Mononuclear cell (primary cell): ENCODE results near the gene RRM2. TPM values are rescaled to one million over a fixed set of nuclear protein-coding genes. Genes with fewer than 3 reads are reported as not detected.

Source experiments
- H3K27me3 ChIP-seq: 2 replicates; pipeline ENCODE4 v1.6.0; 2011; ENCODE audit warnings: low read length, control low read depth; ENCODE audit not compliant: insufficient read depth
- H3K4me1 ChIP-seq: 2 replicates; pipeline ENCODE4 v1.5.1; 2011; ENCODE audit warnings: mild to moderate bottlenecking, low read length, control low read depth; ENCODE audit not compliant: insufficient read depth
- H3K4me3 ChIP-seq: 2 replicates; pipeline ENCODE4 v1.5.1; 2011; ENCODE audit warnings: mild to moderate bottlenecking, low read length, moderate library complexity
- H3K9me3 ChIP-seq: 2 replicates; pipeline ENCODE4 v1.5.1; 2011; ENCODE audit warnings: low read depth, mild to moderate bottlenecking, control low read depth, low read length
- total RNA-seq: library from RNA; depleted of rRNA; stranded (reverse); fragments of >200 nt; gene quantifications from one replicate; pipeline ENCODE4 v1.2.3, GENCODE V29; 2012

Gene RRM2
- total RNA-seq, 1 donor: 5.5 TPM

DNA sequence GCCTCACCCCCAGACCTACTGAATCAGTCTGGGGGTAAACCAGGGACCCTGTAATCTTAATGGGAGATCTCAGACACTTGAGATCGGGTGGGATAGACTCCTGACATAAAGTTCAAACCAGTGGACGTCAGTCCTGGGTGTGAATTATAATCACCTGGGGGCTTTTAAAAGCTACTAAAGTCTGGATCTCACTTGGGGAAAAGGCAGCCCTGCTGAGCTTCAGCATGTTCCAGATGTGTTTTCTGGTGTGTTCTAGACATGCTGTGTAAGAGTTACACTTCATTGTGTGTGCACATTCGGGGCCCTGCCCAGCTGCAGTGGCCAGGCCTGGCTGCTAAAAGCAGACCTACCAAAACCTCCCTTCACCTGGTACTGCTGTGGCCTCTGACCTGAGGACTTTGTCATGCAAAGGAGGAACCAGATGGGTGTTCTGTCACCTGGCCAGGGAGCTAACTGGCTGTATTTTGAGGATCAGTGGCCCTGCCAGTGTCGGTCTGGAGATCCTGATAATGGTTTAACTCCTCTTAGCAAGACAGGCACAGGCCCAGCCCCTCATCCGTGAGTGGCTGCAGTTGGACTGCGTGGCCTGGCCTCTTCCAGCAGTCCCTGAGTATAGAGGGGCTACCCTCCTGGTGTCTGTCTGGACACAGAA lies 10.6 kb downstream of the RRM2 start:
- Histone ChIP-seq H3K4me3 (no peak overlapping the region), H3K27me3 (no peaks in the 10 kb centered on the region), H3K9me3 (no peaks in the 10 kb centered on the region), H3K4me1 (no peaks in the 10 kb centered on the region)

DNA sequence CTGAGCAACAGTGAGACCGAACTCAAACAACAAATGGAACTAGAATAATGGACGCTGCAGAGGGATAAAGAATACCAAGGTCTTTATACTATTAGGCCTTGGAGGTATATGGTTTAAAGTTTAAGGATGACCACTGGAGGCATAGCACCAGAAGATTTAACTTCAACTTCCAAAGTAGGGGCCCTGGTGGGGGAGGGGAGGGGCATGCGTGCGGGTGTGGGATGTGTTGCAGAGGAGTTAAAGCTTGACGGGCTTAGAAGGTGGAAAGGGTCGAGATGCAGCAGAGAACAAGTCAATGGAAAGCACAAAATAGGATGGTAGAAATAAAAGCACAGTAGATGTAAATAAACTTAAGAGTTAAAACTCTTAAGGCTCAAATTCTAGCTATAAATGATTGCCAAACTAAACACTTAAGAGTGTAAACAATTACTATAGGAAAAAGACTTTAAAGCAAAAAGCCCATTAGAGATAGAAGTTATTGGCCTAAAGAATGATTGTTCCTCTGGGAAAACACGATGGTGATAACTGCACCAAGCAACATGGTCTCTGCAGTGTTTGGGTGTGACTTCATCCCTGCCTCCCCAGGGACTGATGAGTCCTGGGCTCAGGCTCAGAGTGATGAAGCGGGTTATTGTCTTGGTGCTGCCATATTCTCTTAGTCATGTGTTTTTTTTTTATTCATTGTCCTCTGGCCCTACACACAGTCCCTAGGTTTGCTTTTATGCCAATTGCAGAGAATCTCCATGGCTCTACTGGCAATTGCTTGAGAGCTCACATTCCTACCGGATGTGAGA lies 13.0 kb downstream of the RRM2 start:
- Histone ChIP-seq H3K4me1 (no peaks in the 10 kb centered on the region), H3K27me3 (no peaks in the 10 kb centered on the region), H3K9me3 (no peaks in the 10 kb centered on the region), H3K4me3 (no peak overlapping the region)

DNA sequence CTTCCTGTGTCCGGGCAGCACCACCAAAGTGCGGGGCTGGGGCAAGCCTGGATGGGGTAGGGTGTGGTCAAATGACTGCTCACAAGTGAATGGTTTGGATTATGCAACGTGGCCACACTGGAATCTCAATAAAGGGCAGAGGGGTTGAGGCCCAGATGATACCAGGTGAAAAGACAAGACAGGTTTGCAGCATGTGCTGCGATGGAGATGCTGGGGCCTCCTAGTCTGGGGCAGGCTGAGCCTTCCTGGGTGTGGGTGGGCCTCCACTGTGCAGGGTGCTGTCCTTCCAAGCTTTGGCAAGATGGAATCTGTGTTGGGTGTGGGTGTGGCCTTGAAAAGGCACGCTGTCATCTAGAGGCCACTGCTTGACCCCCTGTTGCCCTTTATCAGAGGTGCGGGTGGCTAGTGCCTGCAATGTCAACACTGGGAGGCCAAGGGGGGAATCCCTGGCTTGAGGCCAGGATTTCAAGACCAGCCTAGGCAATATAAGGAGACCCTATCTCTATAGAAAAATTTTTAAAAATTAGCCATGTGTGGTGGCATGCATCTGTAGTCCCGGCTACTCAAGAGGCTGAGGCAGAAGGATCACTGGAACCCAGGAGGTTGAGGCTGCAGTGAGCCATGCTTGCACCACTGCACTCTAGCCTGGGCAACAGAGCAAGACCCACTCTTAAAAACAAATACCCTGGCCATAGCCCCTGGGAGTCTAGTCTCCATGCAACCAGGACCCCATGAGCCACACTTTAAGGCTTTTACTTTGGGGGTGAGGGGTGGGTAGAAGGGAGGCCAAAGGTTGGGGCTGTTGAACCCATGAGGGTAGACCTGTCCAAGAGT lies 13.8 kb downstream of the RRM2 start:
- Histone ChIP-seq H3K9me3 (no peaks in the 10 kb centered on the region), H3K27me3 (no peaks in the 10 kb centered on the region), H3K4me1 (no peaks in the 10 kb centered on the region), H3K4me3 (no peak overlapping the region)

DNA sequence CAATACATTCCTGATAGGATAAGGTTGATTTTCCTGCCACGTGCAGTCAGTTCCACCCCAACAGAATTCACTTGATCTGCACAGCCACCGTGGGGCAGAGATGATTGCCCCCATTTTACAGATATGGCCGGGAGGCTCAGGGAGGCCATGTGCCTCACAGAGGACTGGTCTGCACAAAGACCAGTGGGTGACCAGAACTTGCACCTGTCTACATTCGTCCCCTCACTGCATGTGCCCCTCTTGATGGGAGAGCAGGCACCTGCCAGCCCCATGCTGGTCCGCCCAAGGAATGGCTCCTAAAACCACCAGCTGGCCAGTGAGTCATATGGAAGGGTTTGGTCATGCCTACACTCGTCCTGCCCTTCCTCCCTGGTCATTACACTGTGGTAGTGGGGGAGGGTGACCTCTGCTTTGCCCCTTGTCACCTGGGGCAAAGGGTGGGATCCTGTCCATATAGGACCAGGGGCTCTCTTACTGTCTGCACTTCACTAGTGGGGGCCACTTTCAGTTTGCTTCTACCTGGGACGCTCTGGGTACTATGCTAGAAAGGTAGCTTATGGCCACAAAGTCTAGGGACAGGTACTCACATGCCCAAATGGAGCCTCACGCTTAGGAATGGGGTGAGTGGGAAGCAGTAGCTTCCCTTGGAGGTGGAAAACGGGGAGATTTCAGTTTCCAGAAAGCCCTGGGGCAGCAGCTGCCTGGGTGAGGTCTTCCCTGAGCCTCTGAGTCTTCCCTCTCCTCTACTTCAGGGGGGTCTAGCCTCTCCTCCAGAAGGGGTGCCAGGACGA lies 14.7 kb downstream of the RRM2 start:
- Histone ChIP-seq H3K4me3 (no peak overlapping the region), H3K9me3 (no peaks in the 10 kb centered on the region), H3K27me3 (no peaks in the 10 kb centered on the region), H3K4me1 (peaks cover 8% of the 10 kb centered on the region)

DNA sequence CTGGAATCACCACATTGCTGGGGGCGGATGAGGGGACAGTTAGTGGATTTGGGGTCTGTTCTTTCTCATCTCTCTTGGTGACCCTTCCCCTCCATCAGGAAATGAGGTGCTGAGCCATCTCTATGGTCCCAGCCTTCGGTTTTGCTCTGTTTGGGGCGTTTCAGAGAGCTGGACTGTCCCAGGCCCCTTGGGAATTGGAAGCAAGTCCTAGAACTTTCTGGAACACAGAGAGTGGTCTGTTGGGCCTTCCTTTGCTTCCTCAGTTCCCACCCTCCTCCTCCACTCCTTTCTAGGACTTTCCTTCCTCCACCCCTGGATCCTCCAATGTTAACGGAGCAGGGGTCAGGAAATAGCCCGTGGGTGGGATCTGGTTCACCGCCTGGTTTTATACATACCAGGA lies 17.0 kb downstream of the RRM2 start:
- peaks cover 11% of the 10 kb centered on the region for H3K4me1 ChIP-seq
- H3K4me3 ChIP-seq: no peak overlapping the region
- H3K27me3 ChIP-seq: no peaks in the 10 kb centered on the region
- H3K9me3 ChIP-seq: no peaks in the 10 kb centered on the region

DNA sequence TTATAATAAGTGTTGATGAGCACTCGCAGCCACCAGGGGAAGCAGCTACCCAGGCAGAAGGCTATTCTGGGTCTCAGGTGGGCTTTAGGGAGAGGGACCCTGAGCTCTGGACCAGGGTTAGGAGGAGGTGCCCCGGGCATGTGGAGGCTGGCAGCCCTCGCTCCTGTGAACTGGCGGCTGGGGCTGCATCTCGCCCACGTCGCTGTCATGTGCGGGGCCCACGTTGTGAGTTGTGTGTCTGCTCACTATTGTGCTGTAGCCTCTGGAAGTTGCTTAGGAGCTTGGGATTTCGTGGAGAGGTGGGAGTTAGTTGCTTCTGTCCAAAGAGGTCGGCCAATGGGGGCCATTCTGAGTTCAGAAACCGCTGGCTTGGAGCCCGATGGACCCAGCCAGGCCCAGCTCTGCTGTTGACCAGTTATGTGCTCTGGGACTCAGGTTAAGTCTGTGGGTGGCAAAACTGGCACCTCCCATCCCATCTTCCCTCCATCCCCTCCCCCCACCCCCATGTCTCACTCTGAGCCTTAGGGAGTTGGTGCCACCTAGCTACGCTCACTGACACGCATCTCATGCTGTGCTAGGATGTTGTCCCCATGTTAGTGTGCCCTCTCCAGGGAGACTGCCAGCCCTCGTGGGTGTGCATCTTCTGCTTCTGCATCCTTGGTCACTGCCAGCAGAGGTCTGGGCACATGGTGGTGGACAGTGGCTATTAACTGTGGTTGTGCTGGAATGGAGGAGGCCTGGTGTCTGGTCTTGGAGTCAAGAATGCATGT lies 18.5 kb downstream of the RRM2 start:
- Histone ChIP-seq H3K4me1 (peaks cover 11% of the 10 kb centered on the region), H3K4me3 (no peak overlapping the region), H3K9me3 (no peaks in the 10 kb centered on the region), H3K27me3 (no peaks in the 10 kb centered on the region)

DNA sequence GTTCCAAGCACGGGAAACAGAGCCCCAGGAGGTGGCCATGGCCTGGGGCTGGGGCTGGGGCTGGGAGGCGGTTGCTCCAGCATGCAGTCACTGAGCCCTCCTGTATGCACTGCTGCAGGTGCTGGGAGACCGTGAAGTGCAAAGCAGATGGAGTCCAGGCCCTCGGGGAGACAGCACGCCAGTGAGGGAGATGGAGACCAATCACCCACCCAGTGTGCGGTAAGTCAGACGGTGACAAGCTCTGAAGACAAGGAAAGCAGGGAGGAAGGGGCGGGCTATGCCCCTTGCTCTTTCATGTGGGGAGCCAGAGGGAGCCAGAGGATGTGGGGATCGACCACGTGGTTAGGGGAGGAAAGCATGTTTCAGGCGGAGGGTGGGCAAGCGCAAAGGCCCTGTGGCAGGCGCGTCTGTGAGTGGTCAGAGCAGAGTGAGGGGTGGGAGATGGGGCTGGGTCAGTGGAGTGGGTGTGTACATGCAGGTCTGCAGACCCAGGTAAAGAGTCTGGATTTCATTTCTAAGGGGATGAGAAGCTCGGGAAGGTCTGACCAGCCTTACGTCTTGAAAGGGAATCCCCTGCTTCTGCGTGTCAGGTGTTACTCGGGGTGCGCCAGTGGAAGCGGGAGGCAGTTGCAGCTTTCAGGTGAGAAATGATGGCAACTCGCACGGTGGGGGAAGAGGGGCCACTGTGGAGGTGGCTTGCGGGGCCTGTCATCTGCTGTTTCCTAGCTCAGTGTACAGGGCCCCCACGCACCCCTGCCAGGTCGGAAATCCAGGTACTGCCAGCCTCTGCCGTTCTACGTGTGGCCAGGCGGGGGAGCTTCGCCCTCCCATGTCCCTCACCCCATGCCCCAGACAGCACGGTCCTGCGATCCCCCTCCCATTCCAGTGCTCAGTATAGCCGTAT lies 19.4 kb downstream of the RRM2 start:
- no peaks in the 10 kb centered on the region for H3K9me3 ChIP-seq
- H3K27me3 ChIP-seq: no peaks in the 10 kb centered on the region
- H3K4me1 ChIP-seq: peaks cover 11% of the 10 kb centered on the region
- no peak overlapping the region for H3K4me3 ChIP-seq

DNA sequence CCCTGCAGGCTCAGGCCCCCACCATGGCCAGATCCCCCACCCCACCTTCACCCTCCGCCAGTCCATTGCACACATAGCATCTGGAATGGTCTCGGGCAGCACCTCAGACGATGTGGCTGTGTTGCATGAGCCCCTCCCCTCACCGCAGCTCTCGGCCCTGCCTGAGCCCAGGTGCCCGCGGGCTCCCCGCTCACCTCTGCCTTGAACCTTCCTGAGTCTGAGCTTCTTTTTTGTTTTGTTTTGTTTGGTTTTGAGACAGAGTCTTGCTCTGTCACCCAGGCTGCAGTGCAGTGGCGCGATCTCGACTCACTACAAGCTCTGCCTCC lies 20.1 kb downstream of the RRM2 start:
- Histone ChIP-seq H3K9me3 (no peaks in the 10 kb centered on the region), H3K4me1 (peaks cover 11% of the 10 kb centered on the region), H3K4me3 (no peak overlapping the region)

DNA sequence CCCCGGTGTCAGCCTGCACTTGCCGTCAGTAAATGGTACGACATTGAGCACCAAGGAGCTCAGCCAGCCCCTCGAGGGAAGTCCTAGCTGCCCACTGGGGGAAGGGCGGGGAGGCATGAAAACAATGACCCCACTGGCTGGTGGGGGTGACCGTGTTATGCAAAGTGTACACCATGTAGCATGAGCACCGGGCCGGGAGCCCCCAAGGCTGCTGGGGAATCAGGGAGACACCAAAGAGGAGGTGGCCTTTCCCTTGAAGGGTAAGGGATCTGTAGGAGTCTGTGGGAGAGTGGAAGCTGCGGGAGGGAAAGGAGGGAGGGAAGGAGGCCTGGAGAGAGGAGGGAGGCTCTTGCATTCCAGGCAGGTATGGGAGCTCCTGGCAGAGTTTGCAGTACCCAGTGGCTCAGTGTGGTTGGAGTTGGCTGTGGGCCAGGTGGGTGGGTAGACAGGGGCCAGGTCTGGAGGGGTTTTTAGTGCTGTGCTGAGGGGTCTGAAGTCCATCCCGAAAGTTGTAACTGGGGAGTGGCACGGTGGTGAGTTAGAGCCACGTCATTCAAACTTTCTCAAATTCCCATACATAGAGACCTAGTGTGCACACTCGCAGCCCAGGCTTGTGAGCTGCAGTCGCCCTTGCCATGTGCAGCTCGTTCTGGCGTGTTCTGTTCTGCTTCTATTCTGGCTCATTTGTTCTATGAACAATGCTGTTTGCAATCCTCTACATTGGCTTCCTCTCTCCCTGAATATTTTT lies 22.4 kb downstream of the RRM2 start:
- Histone ChIP-seq H3K9me3 (no peaks in the 10 kb centered on the region), H3K4me1 (peaks cover 11% of the 10 kb centered on the region), H3K27me3 (no peaks in the 10 kb centered on the region), H3K4me3 (no peak overlapping the region)

More for the DNA sequence above, 20.1 kb downstream of the RRM2 start:
- H3K27me3 ChIP-seq: no peaks in the 10 kb centered on the region

DNA sequence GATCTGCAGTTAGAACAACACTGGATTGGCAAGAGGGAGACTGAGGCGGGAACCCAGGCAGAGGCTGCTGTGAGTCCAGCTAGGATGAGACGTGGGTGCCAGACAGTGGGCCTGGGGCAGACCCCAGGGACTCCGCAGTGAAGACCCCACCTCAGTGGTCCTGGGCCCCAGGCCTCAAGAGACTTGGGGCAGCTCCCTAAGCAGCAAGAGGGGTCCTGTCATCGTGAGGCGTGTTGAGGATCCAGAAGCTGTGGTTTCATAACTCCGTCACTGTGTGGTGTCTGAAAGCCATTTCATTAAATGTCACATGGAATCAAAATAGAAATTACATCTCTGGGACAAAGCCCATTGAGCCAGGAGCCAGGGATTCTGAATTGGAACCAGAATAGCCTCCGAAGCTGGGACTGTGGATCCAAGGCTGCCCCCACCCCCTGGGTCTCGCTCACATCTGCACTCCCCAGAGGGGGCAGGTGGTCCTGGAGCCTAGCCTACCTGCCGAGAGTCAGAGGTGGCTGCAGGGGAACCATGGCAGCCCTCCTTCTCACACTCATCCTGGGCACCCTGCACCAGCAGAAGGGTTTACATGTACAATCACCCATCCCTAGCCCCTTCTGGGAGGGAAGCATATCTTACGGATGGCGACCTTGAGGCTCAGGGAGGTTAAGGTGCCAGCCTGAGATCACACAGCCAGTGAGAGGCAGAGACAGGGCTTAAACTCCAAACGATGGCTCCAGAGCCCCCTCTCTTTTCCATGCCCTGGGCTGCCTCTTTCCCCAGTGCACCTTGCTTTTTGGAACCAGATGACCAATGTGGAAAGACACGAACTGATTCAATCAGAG lies 23.2 kb downstream of the RRM2 start:
- Histone ChIP-seq H3K9me3 (no peaks in the 10 kb centered on the region), H3K27me3 (no peaks in the 10 kb centered on the region), H3K4me1 (peaks cover 11% of the 10 kb centered on the region), H3K4me3 (no peak overlapping the region)

DNA sequence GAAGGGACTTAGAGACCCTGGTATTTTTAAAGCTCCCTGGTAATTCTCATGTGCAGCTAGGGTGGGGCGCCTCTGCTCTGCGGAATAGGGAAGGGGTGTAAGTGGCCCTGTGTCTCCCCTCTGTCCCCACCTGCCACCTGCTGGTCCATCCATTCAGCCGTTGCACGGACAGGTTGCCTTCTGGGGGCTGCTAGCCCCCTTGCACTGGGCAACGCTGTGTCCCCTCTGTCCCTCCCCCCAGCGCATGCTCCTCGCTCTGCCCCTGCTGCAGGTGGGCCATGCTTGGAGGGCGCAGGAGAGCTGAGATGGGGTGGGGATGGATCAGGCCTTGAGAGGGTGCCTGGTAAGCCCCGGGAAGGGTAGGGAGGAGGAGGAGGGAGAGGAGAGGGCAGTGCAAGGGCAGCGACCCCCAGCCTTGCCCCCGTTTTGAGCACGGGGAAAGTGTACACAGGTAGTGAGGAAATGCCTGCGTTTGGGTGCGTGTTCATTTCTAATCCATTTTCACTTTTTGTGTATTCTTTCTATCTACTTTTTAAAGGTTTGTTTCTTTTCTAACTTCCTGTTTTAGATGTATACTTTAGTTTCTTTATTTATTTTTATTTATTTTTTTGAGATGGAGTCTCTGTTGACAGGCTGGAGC lies 23.9 kb downstream of the RRM2 start:
- no peak overlapping the region for H3K4me3 ChIP-seq

More for the DNA sequence above, 23.9 kb downstream of the RRM2 start:
- H3K27me3 ChIP-seq: no peaks in the 10 kb centered on the region
- no peaks in the 10 kb centered on the region for H3K9me3 ChIP-seq
- H3K4me1 ChIP-seq: peaks cover 10% of the 10 kb centered on the region
